Measurements from ENCODE around the gene ACTR3C. TPM values are rescaled to one million over a fixed set of nuclear protein-coding genes. Genes with fewer than 3 reads are reported as not detected.

The ACTR3C gene
- total and polyA plus RNA-seq, 10 of the 15 experiments (the other 5 are each of a cell fraction or from before 2014, with no cell fraction given) = 2.0 to 10.2 (median 6.3) TPM

- Histone ChIP-seq H3K27ac (ENCODE audit: control insufficient read depth, insufficient read depth) (no peak overlapping the region), H3K27me3 (replicated peaks in 1 of 2; ENCODE audit: control insufficient read depth in 2 of 2, insufficient read depth in 2 of 2, low read length in 1 of 2) (no peaks in the 10 kb centered on the region), H3K9me3 (replicated peaks; ENCODE audit: control insufficient read depth, insufficient read depth, low read length) (no peaks in the 10 kb centered on the region), H3K4me2 (ENCODE audit: control insufficient read depth, insufficient read depth) (no peak overlapping the region), H2AFZ (ENCODE audit: control insufficient read depth, low read depth, low read length) (no peak overlapping the region), H3K4me1 (ENCODE audit: control insufficient read depth, insufficient read depth, low read length) (no peaks in the 10 kb centered on the region), H3K4me3 (no peak overlapping the region), H3K9ac (ENCODE audit: control insufficient read depth, insufficient read depth, low read length) (no peak overlapping the region), H4K20me1 (ENCODE audit: control insufficient read depth, insufficient read depth) (no peaks in the 10 kb centered on the region), H3K79me2 (ENCODE audit: control insufficient read depth, insufficient read depth, low read length) (no peaks in the 10 kb centered on the region), H3K36me3 (ENCODE audit: control insufficient read depth in 2 of 2, insufficient read depth in 2 of 2, low read length in 1 of 2) (no peaks in the 10 kb centered on the region)
- ChIA-PET CTCF (no interaction called here), SMC1A (ENCODE audit: uncharacterized antibody, unreplicated experiment) (no interaction called here), POLR2A (no interaction called here), RAD21 (ENCODE audit: unreplicated experiment) (no interaction called here)
- intact Hi-C loops (cut with micrococcal nuclease; ENCODE audit: unreplicated experiment) (no loop called here), in situ Hi-C loops (cut with MboI) (no loop called here)
- WGBS (ENCODE audit: insufficient coverage, insufficient replicate concordance, low lambda C conversion rate, missing lambda C conversion rate) = 89% methylated on average over 4 of the region's 4 CpGs
- no peak for ATAC-seq
- no peak for FAIRE-seq
- no peak for DNase-seq (ENCODE audit: low read depth, low spot score)
- TF ChIP-seq KLF5 (IDR thresholded peaks at IDR 0.05; ENCODE audit: partially characterized antibody) (no peak), JUND (IDR thresholded peaks at IDR 0.05; ENCODE audit: low read depth, low read length) (no peak), TCF12 (IDR thresholded peaks at IDR 0.05; ENCODE audit: low read depth, low read length) (no peak), TBL1XR1 (IDR thresholded peaks at IDR 0.05; ENCODE audit: low read depth, low read length) (no peak), HCFC1 (IDR thresholded peaks at IDR 0.05; ENCODE audit: low read length) (no peak)
- no TSS peak for BruUV-seq (replicated peaks)
These were observed 12.2 kb downstream of the ACTR3C start for GRCh38 chr7:150311146-150311545.

GRCh38 chr7:150308575-150308974 lies 14.8 kb downstream of the ACTR3C start:
- no peaks in the 10 kb centered on the region for H3K4me1 ChIP-seq (ENCODE audit: control insufficient read depth, insufficient read depth, low read length)
- no TSS peak for BruUV-seq (replicated peaks)
- CTCF ChIA-PET = no interaction called here
- H3K4me3 ChIP-seq = no peak overlapping the region
- no peak overlapping the region for H3K27ac ChIP-seq (ENCODE audit: control insufficient read depth, insufficient read depth)
- no peaks in the 10 kb centered on the region for H3K79me2 ChIP-seq (ENCODE audit: control insufficient read depth, insufficient read depth, low read length)
- FAIRE-seq (no peak), DNase-seq (ENCODE audit: low read depth, low spot score) (no peak), ATAC-seq (no peak)
- H3K4me2 ChIP-seq (ENCODE audit: control insufficient read depth, insufficient read depth) = no peak overlapping the region
- H4K20me1 ChIP-seq (ENCODE audit: control insufficient read depth, insufficient read depth) = no peaks in the 10 kb centered on the region
- H2AFZ ChIP-seq (ENCODE audit: control insufficient read depth, low read depth, low read length) = no peak overlapping the region
- POLR2A ChIA-PET = no interaction called here
- no peaks in the 10 kb centered on the region for H3K36me3 ChIP-seq (ENCODE audit: control insufficient read depth in 2 of 2, insufficient read depth in 2 of 2, low read length in 1 of 2)
- H3K9ac ChIP-seq (ENCODE audit: control insufficient read depth, insufficient read depth, low read length) = no peak overlapping the region
- no peaks in the 10 kb centered on the region for H3K9me3 ChIP-seq (replicated peaks; ENCODE audit: control insufficient read depth, insufficient read depth, low read length)
- SMC1A ChIA-PET (ENCODE audit: uncharacterized antibody, unreplicated experiment) = interaction anchor here (0.6 kb wide), 2 partner anchors 111 to 221 kb away, joined by 3 read pairs; no protein-coding TSS in a partner anchor
- in situ Hi-C loops (cut with MboI) (no loop called here), intact Hi-C loops (cut with micrococcal nuclease; ENCODE audit: unreplicated experiment) (no loop called here)
- no peaks in the 10 kb centered on the region for H3K27me3 ChIP-seq (replicated peaks in 1 of 2; ENCODE audit: control insufficient read depth in 2 of 2, insufficient read depth in 2 of 2, low read length in 1 of 2)
- RAD21 ChIA-PET (ENCODE audit: unreplicated experiment) = no interaction called here
- TF ChIP-seq CHD4 (IDR thresholded peaks at IDR 0.05) (no peak), ETV6 (conservative IDR thresholded peaks at IDR 0.05 in 1 of 2, IDR thresholded peaks at IDR 0.05 in 1 of 2; ENCODE audit: borderline replicate concordance in 1 of 2, low read depth in 1 of 2) (no peak), CBFB (IDR thresholded peaks at IDR 0.05; ENCODE audit: low read depth) (no peak), FOS (IDR thresholded peaks at IDR 0.05; ENCODE audit: borderline replicate concordance, extremely low read depth, insufficient read length) (no peak), HCFC1 (IDR thresholded peaks at IDR 0.05; ENCODE audit: low read length) (no peak), HDGF (IDR thresholded peaks at IDR 0.05) (no peak), EGR1 (IDR thresholded peaks at IDR 0.05; ENCODE audit: borderline replicate concordance in 1 of 2, low read depth in 2 of 2, low read length in 2 of 2) (no peak), ZBTB40 (IDR thresholded peaks at IDR 0.05; ENCODE audit: borderline replicate concordance) (no peak), NKRF (conservative IDR thresholded peaks at IDR 0.05) (no peak)
